Neural crest cell (in vitro differentiated cells): Measurements from ENCODE around the gene SLC41A1. TPM values are rescaled to one million over a fixed set of nuclear protein-coding genes. Genes with fewer than 3 reads are reported as not detected.

Source experiments
- DNase-seq: peaks from one replicate; pipeline ENCODE4 v3.0.0; 2021; ENCODE audit warnings: low read depth, mixed read lengths, low spot score
- H3K27ac Mint-ChIP-seq: one replicate; pipeline ENCODE4 v1.8.0; 2021; ENCODE audit warnings: mild to moderate bottlenecking, mixed read lengths; ENCODE audit not compliant: unreplicated experiment
- H3K27me3 Mint-ChIP-seq: 2 replicates; pipeline ENCODE4 v1.8.0; 2021; ENCODE audit warnings: low read depth, mild to moderate bottlenecking, mixed read lengths
- H3K36me3 Mint-ChIP-seq: 2 replicates; pipeline ENCODE4 v1.8.0; 2021; ENCODE audit warnings: low read depth, mild to moderate bottlenecking, mixed read lengths
- H3K4me1 Mint-ChIP-seq: 2 replicates; pipeline ENCODE4 v1.8.0; 2021; ENCODE audit warnings: mixed read lengths
- H3K4me3 Mint-ChIP-seq: one replicate; pipeline ENCODE4 v1.8.0; 2021; ENCODE audit warnings: mild to moderate bottlenecking, mixed read lengths
- H3K9me3 Mint-ChIP-seq: 2 replicates; pipeline ENCODE4 v1.8.0; 2021; ENCODE audit warnings: mixed read lengths
- total RNA-seq: library from RNA; stranded (reverse); gene quantifications from 2 replicates; pipeline ENCODE4 v1.2.1, GENCODE V29; 2021
- TF ChIP-seq, protein P1 (sequence below): fragments of 200-600 bp; sonication (generic); conservative IDR thresholded peaks from 2 replicates; pipeline ENCODE4 v1.5.0; 2021; ENCODE audit warnings: antibody characterized with exemption, mild to moderate bottlenecking

The SLC41A1 gene
- total RNA-seq, 1 donor from 2014 or later = 25.7 TPM

GRCh38 chr1:205794011-205794730 is 18.8 kb downstream of the SLC41A1 start:
- H3K4me1 Mint-ChIP-seq = peaks cover 7% of the 10 kb centered on the region
- DNase-seq = no peak
- TF ChIP-seq, protein P1, sequence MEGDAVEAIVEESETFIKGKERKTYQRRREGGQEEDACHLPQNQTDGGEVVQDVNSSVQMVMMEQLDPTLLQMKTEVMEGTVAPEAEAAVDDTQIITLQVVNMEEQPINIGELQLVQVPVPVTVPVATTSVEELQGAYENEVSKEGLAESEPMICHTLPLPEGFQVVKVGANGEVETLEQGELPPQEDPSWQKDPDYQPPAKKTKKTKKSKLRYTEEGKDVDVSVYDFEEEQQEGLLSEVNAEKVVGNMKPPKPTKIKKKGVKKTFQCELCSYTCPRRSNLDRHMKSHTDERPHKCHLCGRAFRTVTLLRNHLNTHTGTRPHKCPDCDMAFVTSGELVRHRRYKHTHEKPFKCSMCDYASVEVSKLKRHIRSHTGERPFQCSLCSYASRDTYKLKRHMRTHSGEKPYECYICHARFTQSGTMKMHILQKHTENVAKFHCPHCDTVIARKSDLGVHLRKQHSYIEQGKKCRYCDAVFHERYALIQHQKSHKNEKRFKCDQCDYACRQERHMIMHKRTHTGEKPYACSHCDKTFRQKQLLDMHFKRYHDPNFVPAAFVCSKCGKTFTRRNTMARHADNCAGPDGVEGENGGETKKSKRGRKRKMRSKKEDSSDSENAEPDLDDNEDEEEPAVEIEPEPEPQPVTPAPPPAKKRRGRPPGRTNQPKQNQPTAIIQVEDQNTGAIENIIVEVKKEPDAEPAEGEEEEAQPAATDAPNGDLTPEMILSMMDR = no peak
- H3K36me3 Mint-ChIP-seq = peaks cover 10% of the 10 kb centered on the region
- H3K9me3 Mint-ChIP-seq = no peaks in the 10 kb centered on the region
- no peak overlapping the region for H3K4me3 Mint-ChIP-seq
- no peak overlapping the region for H3K27ac Mint-ChIP-seq
- no peaks in the 10 kb centered on the region for H3K27me3 Mint-ChIP-seq

DNA sequence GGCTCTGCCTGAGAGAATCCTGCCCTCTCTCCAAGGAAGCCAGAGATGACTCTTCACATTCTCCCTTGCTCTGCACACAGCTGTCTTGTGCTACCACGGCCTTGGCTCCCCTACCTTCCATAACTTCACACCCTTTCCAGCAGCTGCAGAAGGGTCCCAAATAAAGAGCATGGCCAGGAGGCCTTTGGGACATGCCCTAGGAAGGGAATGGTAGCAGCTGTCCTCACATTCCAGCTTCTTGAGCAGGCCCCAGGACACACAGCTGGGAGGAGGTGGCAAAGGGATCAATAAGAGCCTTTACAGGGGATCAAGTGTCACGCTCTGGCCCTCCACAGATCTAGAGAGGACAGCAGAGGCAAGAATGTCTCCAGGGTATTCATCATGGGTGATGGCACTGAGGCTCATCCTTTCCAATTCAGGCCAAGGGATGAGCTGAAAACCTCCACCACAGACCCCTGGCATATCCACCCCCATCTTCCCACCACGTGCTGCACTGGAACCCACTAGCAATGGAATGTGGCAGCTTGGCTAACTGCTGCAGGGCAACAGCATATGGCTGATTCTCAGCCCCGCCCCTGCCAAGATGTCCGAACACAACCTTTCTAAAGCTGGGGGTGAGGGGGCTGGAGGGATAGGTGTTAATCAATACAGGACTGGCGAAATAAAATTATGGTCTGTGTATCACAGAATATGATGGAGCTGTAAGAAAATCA is 19.9 kb downstream of the SLC41A1 start:
- Mint-ChIP-seq H3K4me3 (no peak overlapping the region), H3K9me3 (no peaks in the 10 kb centered on the region), H3K27ac (no peak overlapping the region), H3K4me1 (peaks cover 7% of the 10 kb centered on the region), H3K36me3 (peaks cover 5% of the 10 kb centered on the region), H3K27me3 (no peaks in the 10 kb centered on the region)
- no peak for DNase-seq
- TF ChIP-seq, protein P1 = no peak

GRCh38 chr1:205792481-205792881 is 20.5 kb downstream of the SLC41A1 start:
- Mint-ChIP-seq H3K27ac (no peak overlapping the region), H3K9me3 (no peaks in the 10 kb centered on the region), H3K27me3 (no peaks in the 10 kb centered on the region), H3K4me1 (peaks cover 7% of the 10 kb centered on the region), H3K4me3 (no peak overlapping the region), H3K36me3 (peaks cover 5% of the 10 kb centered on the region)
- no peak for DNase-seq
- TF ChIP-seq, protein P1 = no peak

- H3K27ac Mint-ChIP-seq = no peak overlapping the region
- peaks cover 4% of the 10 kb centered on the region for H3K36me3 Mint-ChIP-seq
- no peaks in the 10 kb centered on the region for H3K27me3 Mint-ChIP-seq
- H3K4me3 Mint-ChIP-seq = no peak overlapping the region
- peak; percentile 47 for DNase-seq
- H3K9me3 Mint-ChIP-seq = no peaks in the 10 kb centered on the region
- TF ChIP-seq, protein P1 = peak; percentile 81
- H3K4me1 Mint-ChIP-seq = peaks cover 7% of the 10 kb centered on the region
Measured at GRCh38 chr1:205791568-205792180, 21.3 kb downstream of the SLC41A1 start.

GRCh38 chr1:205787287-205787916 is 25.6 kb downstream of the SLC41A1 start:
- Mint-ChIP-seq H3K36me3 (peaks cover 2% of the 10 kb centered on the region), H3K27ac (no peak overlapping the region)

More at GRCh38 chr1:205787287-205787916, 25.6 kb downstream of the SLC41A1 start:
- TF ChIP-seq, protein P1 = no peak
- Mint-ChIP-seq H3K4me3 (no peak overlapping the region), H3K27me3 (no peaks in the 10 kb centered on the region), H3K9me3 (no peaks in the 10 kb centered on the region), H3K4me1 (peaks cover 7% of the 10 kb centered on the region)
- no peak for DNase-seq
